H1 (cell line): ENCODE data around the gene METTL25B. TPM values are rescaled to one million over a fixed set of nuclear protein-coding genes. Genes with fewer than 3 reads are reported as not detected.
A peak's percentile ranks its signal among the peaks of the same experiment; 100 is the strongest.

Source experiments
- CTCF ChIA-PET: fragments of 300-600 bp; sonication (Branson Sonifier 250); formaldehyde crosslinking; loops from one replicate; lab custom pipeline; 2021; ENCODE audit not compliant: partially characterized antibody; lab: Charles Lee
- POLR2A ChIA-PET: fragments of 300-600 bp; sonication (Branson Sonifier 250); formaldehyde crosslinking; loops from one replicate; lab custom pipeline; 2021; ENCODE audit warnings: inconsistent platforms; ENCODE audit not compliant: partially characterized antibody; lab: Charles Lee
- DNase-seq, 2 experiments: peaks; one replicate each; pipeline versions ENCODE4 v3.0.0 to v3.0.0-alpha.2; 2010 to 2022; ENCODE audit warnings: low spot score in 2 of 2, low read depth in 1 of 2, mixed read lengths in 1 of 2
- FAIRE-seq: peaks from 2 replicates; lab custom pipeline; 2011; peaks lifted over from hg19 to GRCh38; lab: Jason Lieb, UNC
- H2AFZ ChIP-seq: 2 replicates; pipeline ENCODE4 v1.8.1; 2012; ENCODE audit warnings: low read length, inconsistent platforms
- H2AK5ac ChIP-seq: 2 replicates; pipeline ENCODE4 v1.6.1; 2013; ENCODE audit warnings: low read depth, low read length
- H2BK120ac ChIP-seq: replicated peaks from 2 replicates; pipeline ENCODE3; 2013; ENCODE audit warnings: low read depth, low read length, inconsistent platforms
- H2BK12ac ChIP-seq: 2 replicates; pipeline ENCODE4 v1.6.1; 2013; ENCODE audit warnings: low read depth, low read length
- H2BK15ac ChIP-seq: 2 replicates; pipeline ENCODE4 v1.6.1; 2013; ENCODE audit warnings: low read length
- H2BK20ac ChIP-seq: 2 replicates; pipeline ENCODE4 v1.6.1; 2013; ENCODE audit warnings: low read length
- H2BK5ac ChIP-seq: 2 replicates; pipeline ENCODE4 v1.6.1; 2013; ENCODE audit warnings: low read depth, low read length
- H3K14ac ChIP-seq: 2 replicates; pipeline ENCODE4 v1.6.1; 2013; ENCODE audit warnings: inconsistent platforms; ENCODE audit not compliant: insufficient read length
- H3K18ac ChIP-seq: 2 replicates; pipeline ENCODE4 v1.6.1; 2013; ENCODE audit warnings: low read length; ENCODE audit errors: extremely low read depth
- H3K23ac ChIP-seq: 2 replicates; pipeline ENCODE4 v1.6.1; 2013; ENCODE audit warnings: inconsistent platforms; ENCODE audit not compliant: insufficient read length
- H3K23me2 ChIP-seq: 2 replicates; pipeline ENCODE4 v1.6.1; 2013; ENCODE audit warnings: low read depth, low read length
- H3K27ac ChIP-seq: 2 replicates; pipeline ENCODE4 v1.6.1; 2011; ENCODE audit warnings: low read depth, low read length, inconsistent platforms
- H3K27me3 ChIP-seq, 4 experiments: replicated peaks in 1 of 4; 1 replicate in 1 of 4; 2 replicates in 3 of 4; pipeline versions ENCODE4 v1.6.1 to v1.8.1; 2011 to 2013; ENCODE audit warnings: low read length in 3 of 4, mild to moderate bottlenecking in 3 of 4, inconsistent platforms in 2 of 4, mixed read lengths in 2 of 4, moderate library complexity in 1 of 4; ENCODE audit not compliant: control insufficient read depth in 3 of 4, insufficient read depth in 3 of 4; ENCODE audit errors: extremely low read depth in 1 of 4
- H3K36me3 ChIP-seq, 4 experiments: 2 replicates each; pipeline versions ENCODE4 v1.6.1 to v1.8.1; 2011 to 2013; ENCODE audit warnings: mild to moderate bottlenecking in 4 of 4, low read length in 3 of 4, moderate library complexity in 2 of 4, control low read depth in 1 of 4, inconsistent platforms in 1 of 4; ENCODE audit not compliant: insufficient read depth in 4 of 4, control insufficient read depth in 2 of 4
- H3K4ac ChIP-seq: replicated peaks from 2 replicates; pipeline ENCODE3; 2013; ENCODE audit warnings: low read length, low read depth, mixed read lengths, inconsistent platforms; ENCODE audit not compliant: insufficient read length
- H3K4me1 ChIP-seq, 4 experiments: replicated peaks in 1 of 4; 1 replicate in 1 of 4; 2 replicates in 3 of 4; pipeline versions ENCODE4 v1.6.1 to v1.8.1; 2011 to 2013; ENCODE audit warnings: low read length in 3 of 4, inconsistent platforms in 2 of 4, mixed read lengths in 1 of 4; ENCODE audit not compliant: insufficient read depth in 4 of 4, control insufficient read depth in 3 of 4
- H3K4me2 ChIP-seq, 2 experiments: 2 replicates each; pipeline versions ENCODE4 v1.6.1 to v1.8.1; 2011 to 2013; ENCODE audit warnings: low read depth in 2 of 2, low read length in 2 of 2, control low read depth in 1 of 2, inconsistent platforms in 1 of 2, mild to moderate bottlenecking in 1 of 2; ENCODE audit not compliant: insufficient read depth in 1 of 2
- H3K4me3 ChIP-seq, 4 experiments: fragments of 200-600, 300-600 bp in 1 of 4; sonication (generic), shearing (Covaris generic), sonication (Bioruptor Twin) in 1 of 4; 2 replicates each; pipeline versions ENCODE4 v1.5.1 to v1.8.1; 2011 to 2016; ENCODE audit warnings: low read length in 4 of 4, low read depth in 3 of 4, control low read depth in 2 of 4, inconsistent platforms in 2 of 4, mild to moderate bottlenecking in 2 of 4, mixed read lengths in 1 of 4, moderate library complexity in 1 of 4; ENCODE audit not compliant: insufficient read depth in 2 of 4; ENCODE audit errors: extremely low read depth in 1 of 4
- H3K56ac ChIP-seq: replicated peaks from 2 replicates; pipeline ENCODE3; 2013; ENCODE audit warnings: low read depth, mild to moderate bottlenecking, mixed read lengths, low read length, inconsistent platforms; ENCODE audit not compliant: insufficient read length
- H3K79me1 ChIP-seq: 2 replicates; pipeline ENCODE4 v1.6.1; 2013; ENCODE audit warnings: low read depth, low read length, control low read depth
- H3K79me2 ChIP-seq, 2 experiments: 2 replicates each; pipeline versions ENCODE4 v1.6.1 to v1.8.1; 2012 to 2013; ENCODE audit warnings: low read length in 2 of 2, mild to moderate bottlenecking in 2 of 2, inconsistent platforms in 1 of 2; ENCODE audit not compliant: insufficient read depth in 2 of 2, control insufficient read depth in 1 of 2
- H3K9ac ChIP-seq, 4 experiments: replicated peaks in 1 of 4; 1 replicate in 1 of 4; 2 replicates in 3 of 4; pipeline versions ENCODE4 v1.6.1 to v1.8.1; 2011 to 2013; ENCODE audit warnings: low read depth in 3 of 4, low read length in 3 of 4, control low read depth in 2 of 4, mild to moderate bottlenecking in 2 of 4, moderate library complexity in 2 of 4, inconsistent platforms in 1 of 4; ENCODE audit errors: extremely low read depth in 1 of 4
- H3K9me3 ChIP-seq, 2 experiments: 2 replicates each; pipeline versions ENCODE4 v1.6.1 to v1.8.1; 2012 to 2013; ENCODE audit warnings: mild to moderate bottlenecking in 2 of 2, moderate library complexity in 2 of 2, control low read depth in 1 of 2, inconsistent platforms in 1 of 2, low read depth in 1 of 2, low read length in 1 of 2, mixed read lengths in 1 of 2; ENCODE audit not compliant: insufficient read depth in 2 of 2
- H4K20me1 ChIP-seq, 2 experiments: replicated peaks in 1 of 2; 2 replicates each; pipeline versions ENCODE3 to v1.8.1; 2011 to 2013; ENCODE audit warnings: inconsistent platforms in 2 of 2, low read length in 2 of 2, mild to moderate bottlenecking in 1 of 2; ENCODE audit not compliant: insufficient read depth in 2 of 2, control insufficient read depth in 1 of 2
- H4K5ac ChIP-seq: 2 replicates; pipeline ENCODE4 v1.6.1; 2013; ENCODE audit warnings: low read length, low read depth, mixed read lengths, inconsistent platforms; ENCODE audit not compliant: insufficient read length
- H4K8ac ChIP-seq: 2 replicates; pipeline ENCODE4 v1.8.0; 2013; ENCODE audit warnings: mild to moderate bottlenecking, moderate library complexity, low read length, inconsistent platforms; ENCODE audit not compliant: insufficient read depth; ENCODE audit errors: extremely low read depth
- H4K91ac ChIP-seq: replicated peaks from 2 replicates; pipeline ENCODE3; 2013; ENCODE audit warnings: low read length, mixed read lengths, inconsistent platforms; ENCODE audit not compliant: insufficient read length
- CBX5 ChIP-seq: fragments of 300-800, 300-1000 bp; sonication (generic); IDR thresholded peaks from 2 replicates; pipeline ENCODE4 v1.7.1; 2016; ENCODE audit warnings: antibody characterized with exemption, low read length, low read depth
- POLR2A ChIP-seq, 2 experiments: IDR thresholded peaks; 1 replicate in 1 of 2; 2 replicates in 1 of 2; pipeline ENCODE4 v1.6.1; 2011; ENCODE audit warnings: low read depth in 2 of 2, low read length in 2 of 2, mild to moderate bottlenecking in 2 of 2; ENCODE audit errors: control extremely low read depth in 1 of 2
- WGBS, 2 experiments: shearing (Covaris generic) in 1 of 2; methylation state at CpG; one replicate each; pipeline versions ENCODE4 v1.1.6 to v1.1.7; 2013 to 2015; ENCODE audit warnings: low lambda C conversion rate in 2 of 2, mixed read lengths in 2 of 2, inconsistent platforms in 1 of 2, low coverage in 1 of 2, missing lambda C conversion rate in 1 of 2; ENCODE audit not compliant: insufficient replicate concordance in 2 of 2, insufficient coverage in 1 of 2, insufficient read length in 1 of 2; ENCODE audit errors: extremely low coverage in 1 of 2, missing lambda C conversion rate in 1 of 2; 5-methylcytosine and 5-hydroxymethylcytosine counted together
- polyA plus RNA-seq, 7 experiments: library from polyadenylated mRNA; depleted of rRNA in 3 of 7; stranded (reverse) in 5 of 7; unstranded in 2 of 7; fragments of >200 nt in 5 of 7; fragments of 200-250 nt in 2 of 7; gene quantifications; 1 replicate in 5 of 7; 2 replicates in 1 of 7; 4 replicates in 1 of 7; pipeline versions ENCODE4 v1.2.1 to v1.2.3, GENCODE V29; 2011 to 2013; ENCODE audit warnings: missing spikeins in 2 of 7, mixed read lengths in 2 of 7
- total RNA-seq: library from RNA; stranded (reverse); fragmentation: NEBNext Ultra II Directional; extraction: Animal tissue kit (Norgen Biotek cat#: 25700); gene quantifications from 2 replicates; pipeline ENCODE4 v1.2.1, GENCODE V29; 2021

METTL25B gene
- total and polyA plus RNA-seq, 2 of the 8 experiments (the other 6 are each of a cell fraction or from before 2014, with no cell fraction given): 28.4 to 30.1 TPM

- TF ChIP-seq POLR2A (IDR thresholded peaks at IDR 0.05; ENCODE audit: control extremely low read depth in 1 of 2, low read depth in 2 of 2, low read length in 2 of 2) (peak; percentile 8 to 12; a peak in 2 of 3 replicates), CBX5 (no peak)
- Histone ChIP-seq H3K9me3 (no peaks in the 10 kb centered on the region), H4K91ac (peak overlapping the region; percentile 30), H3K56ac (no peak overlapping the region), H2BK5ac (peak overlapping the region; percentile 76; the same call in 1 of the 2 replicates), H4K5ac (peak overlapping the region; percentile 51), H2AFZ (peak overlapping the region; percentile 39), H3K18ac (peak overlapping the region; percentile 4; the same call in 1 of the 2 replicates), H2BK15ac (peak overlapping the region; percentile 48; the same call in 1 of the 2 replicates), H3K23me2 (peaks cover 2% of the 10 kb centered on the region; the same call in 1 of the 2 replicates), H2BK12ac (peak overlapping the region; percentile 40), H3K36me3 (peaks cover 10 to 42% (median 14%) of the 10 kb centered on the region in 4 experiments; a peak in 7 of 8 replicates), H3K14ac (no peak overlapping the region), H3K4me2 (peak overlapping the region; percentile 68 to 83), H3K79me1 (0 out of 2 replicates have a peak, but pooled peaks cover 1% of the 10 kb centered on the region), H4K8ac (peak overlapping the region; percentile 12), H3K9ac (peak overlapping the region; percentile 72 to 82 (median 78)), H2BK20ac (no peak overlapping the region), H3K23ac (no peak overlapping the region), H3K27ac (peak overlapping the region; percentile 72), H3K4me3 (peak overlapping the region; percentile 55 to 95 (median 84)), H2BK120ac (no peak overlapping the region), H2AK5ac (no peak overlapping the region), H3K27me3 (no peaks in the 10 kb centered on the region), H3K4ac (peak overlapping the region; percentile 6), H3K79me2 (peaks cover 0 to 15% of the 10 kb centered on the region in 2 experiments; a peak in 2 of 4 replicates), H4K20me1 (no peaks in the 10 kb centered on the region), H3K4me1 (peaks cover 0 to 9% (median 3%) of the 10 kb centered on the region in 4 experiments; a peak in 4 of 7 replicates)
- 42% methylated on average over 7 of the region's 7 CpGs; no CpG with 5 or more reads in 1 of the 2 experiments for WGBS, 2 experiments
- POLR2A ChIA-PET: interaction anchor here (0.9 to 10.7 kb wide), 14 partner anchors 9 to 141 kb away, joined by 3 to 214 read pairs (median 6); partner anchors contain the start of genes CRABP2, HDGF, ISG20L2 and METTL25B
- FAIRE-seq (no peak), DNase-seq (no peak)
- CTCF ChIA-PET: interaction anchor here (0.6 to 6.6 kb wide), 5 partner anchors 13 to 121 kb away, joined by 4 to 76 read pairs (median 11); partner anchors contain the start of genes CRABP2, HAPLN2, ISG20L2 and METTL25B
Observed at GRCh38 chr1:156740237-156740740, 12.0 kb downstream of the METTL25B start.
